ENCODE data around the gene SDCBP2. TPM values are rescaled to one million over a fixed set of nuclear protein-coding genes. Genes with fewer than 3 reads are reported as not detected.

SDCBP2 gene
- total RNA-seq, 2 experiments from 2014 or later = 3.3 to 3.9 TPM

DNA sequence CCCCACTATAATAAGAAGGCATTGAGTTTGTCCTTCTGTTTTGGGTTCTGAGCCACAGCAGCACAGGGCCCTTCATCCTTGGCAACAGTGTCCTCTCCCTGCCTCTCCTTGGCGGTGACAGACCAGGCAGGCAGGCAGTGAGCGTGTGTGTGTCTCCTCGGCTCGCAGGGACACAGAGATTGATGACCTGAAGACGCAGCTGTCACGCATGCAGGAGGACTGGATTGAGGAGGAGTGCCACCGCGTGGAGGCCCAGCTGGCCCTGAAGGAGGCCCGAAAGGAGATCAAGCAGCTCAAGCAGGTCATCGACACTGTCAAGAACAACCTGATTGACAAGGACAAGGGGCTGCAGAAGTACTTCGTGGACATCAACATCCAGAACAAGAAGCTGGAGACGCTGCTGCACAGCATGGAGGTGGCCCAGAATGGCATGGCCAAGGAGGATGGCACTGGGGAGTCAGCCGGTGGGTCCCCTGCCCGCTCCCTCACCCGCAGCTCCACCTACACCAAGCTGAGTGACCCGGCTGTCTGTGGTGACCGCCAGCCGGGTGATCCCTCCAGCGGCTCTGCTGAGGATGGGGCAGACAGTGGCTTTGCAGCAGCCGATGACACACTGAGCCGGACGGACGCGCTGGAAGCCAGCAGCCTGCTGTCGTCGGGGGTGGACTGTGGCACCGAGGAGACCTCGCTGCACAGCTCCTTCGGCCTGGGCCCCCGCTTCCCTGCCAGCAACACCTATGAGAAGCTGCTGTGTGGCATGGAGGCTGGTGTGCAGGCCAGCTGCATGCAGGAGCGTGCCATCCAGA lies 24.0 kb downstream of the SDCBP2 start:
- Mint-ChIP-seq H3K27me3 (no peaks in the 10 kb centered on the region), H3K27ac (no peak overlapping the region), H3K36me3 (peaks cover 2% of the 10 kb centered on the region), H3K4me1 (peaks cover 13% of the 10 kb centered on the region), H3K9me3 (no peaks in the 10 kb centered on the region), H3K4me3 (no peak overlapping the region)
- no peak for DNase-seq

DNA sequence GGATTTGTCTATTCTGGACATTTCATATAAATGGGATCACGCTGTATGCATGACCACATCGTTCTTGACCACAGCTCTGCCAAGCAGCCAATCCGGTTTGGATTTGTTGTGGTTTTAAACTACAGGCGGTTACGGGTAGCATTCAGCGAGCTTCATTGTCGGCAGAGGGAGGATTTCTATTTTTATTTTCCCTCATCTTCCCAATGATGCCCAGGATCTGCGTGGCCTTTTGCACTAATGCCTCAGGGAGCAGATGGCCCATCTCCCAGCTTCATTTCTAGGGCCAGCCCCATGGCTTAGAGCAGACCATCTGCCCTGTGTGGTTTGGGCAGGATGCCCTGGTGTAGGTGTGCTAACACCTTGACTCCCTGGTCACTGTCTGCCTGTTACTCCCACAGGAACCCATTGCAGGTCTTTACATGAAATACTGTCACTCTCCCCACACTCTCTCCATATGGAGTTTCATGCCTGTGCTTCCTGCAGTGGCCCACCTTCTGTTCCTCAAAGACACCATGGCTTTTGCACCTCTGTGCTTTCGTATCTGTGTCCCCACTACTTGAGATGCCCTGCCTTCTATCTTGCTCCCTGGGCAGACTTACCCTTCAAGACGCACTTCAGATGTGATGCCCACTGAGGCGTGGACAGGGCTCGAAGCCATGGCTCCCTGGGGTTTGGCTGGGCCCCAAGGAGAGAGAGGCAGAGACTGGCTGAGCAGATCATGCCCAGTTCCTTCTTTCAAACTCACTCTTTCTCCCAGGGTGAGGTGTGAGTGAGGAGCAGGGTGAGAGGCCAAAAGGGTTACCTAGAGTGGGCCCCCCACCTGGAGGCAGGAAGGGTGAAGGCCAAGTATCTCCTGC lies 26.0 kb downstream of the SDCBP2 start:
- no peak overlapping the region for H3K4me3 Mint-ChIP-seq
- no peaks in the 10 kb centered on the region for H3K9me3 Mint-ChIP-seq
- H3K27me3 Mint-ChIP-seq = no peaks in the 10 kb centered on the region
- H3K27ac Mint-ChIP-seq = no peak overlapping the region
- peaks cover 2% of the 10 kb centered on the region for H3K36me3 Mint-ChIP-seq
- H3K4me1 Mint-ChIP-seq = peaks cover 23% of the 10 kb centered on the region
- no peak for DNase-seq

DNA sequence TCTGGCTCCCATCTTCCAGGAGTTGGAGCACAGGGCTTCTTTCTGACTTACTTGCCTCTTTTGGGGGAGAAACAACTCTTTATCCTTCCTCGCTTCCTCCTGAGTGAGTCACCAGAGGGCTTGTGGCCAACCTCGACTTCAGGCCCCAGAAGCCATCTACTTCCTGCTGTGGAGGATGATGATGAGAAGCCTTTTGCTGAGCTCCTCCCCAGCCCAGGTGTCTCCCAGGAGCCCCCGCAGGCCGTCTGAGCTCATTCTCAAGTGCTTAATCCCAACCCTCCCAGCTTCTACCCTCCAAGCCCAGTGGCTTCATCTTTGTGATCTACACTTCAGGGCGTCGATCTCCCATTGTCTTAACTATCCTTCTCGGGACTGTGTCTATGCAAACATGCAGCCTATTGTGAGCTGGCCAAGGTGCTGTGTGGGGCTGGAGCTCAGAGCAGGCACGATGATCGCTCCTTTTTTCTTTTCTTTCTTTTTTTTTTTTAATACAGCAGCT lies 27.9 kb downstream of the SDCBP2 start:
- DNase-seq = peak; percentile 69
- Mint-ChIP-seq H3K27ac (peak overlapping the region; percentile 96), H3K9me3 (no peaks in the 10 kb centered on the region), H3K4me3 (peak overlapping the region; percentile 78), H3K4me1 (peaks cover 31% of the 10 kb centered on the region), H3K36me3 (peaks cover 4% of the 10 kb centered on the region), H3K27me3 (no peaks in the 10 kb centered on the region)

DNA sequence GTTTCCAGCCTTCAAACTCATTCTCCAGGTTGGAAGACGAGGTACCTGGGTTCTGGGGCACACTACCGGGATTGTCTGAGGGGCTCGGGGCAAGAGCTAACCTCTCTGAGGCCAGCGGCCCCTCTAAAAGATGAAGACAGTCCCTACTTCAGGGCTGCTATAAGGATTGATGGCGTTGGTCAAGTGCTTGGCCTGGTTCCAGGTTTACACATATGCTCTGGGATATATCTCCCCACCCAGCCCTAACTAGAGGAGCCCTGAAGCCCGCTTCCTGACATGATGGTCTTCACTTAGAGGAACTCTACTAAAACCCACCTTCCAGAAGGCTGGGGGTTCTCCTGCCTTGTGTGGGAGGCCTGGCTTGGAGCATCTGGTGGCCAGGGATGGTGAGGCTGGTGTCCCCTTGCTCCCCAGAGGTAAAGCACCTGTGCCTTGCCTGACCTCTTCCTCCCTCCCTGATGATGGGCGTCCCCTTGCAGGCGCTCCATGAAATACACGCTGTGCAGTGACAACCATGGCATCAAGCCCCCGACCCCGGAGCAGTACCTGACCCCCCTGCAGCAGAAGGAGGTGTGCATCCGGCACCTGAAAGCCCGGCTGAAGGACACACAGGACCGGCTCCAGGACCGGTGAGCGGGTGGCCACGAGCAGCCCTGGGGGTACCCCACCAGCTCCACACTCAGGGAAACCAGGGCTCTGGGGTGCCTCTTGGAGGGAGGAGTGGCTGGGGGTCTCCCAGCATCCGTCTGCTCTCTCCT lies 28.7 kb downstream of the SDCBP2 start:
- Mint-ChIP-seq H3K4me3 (peak overlapping the region; percentile 78), H3K27me3 (no peaks in the 10 kb centered on the region), H3K9me3 (no peaks in the 10 kb centered on the region), H3K36me3 (peaks cover 4% of the 10 kb centered on the region), H3K4me1 (peaks cover 31% of the 10 kb centered on the region), H3K27ac (peak overlapping the region; percentile 96)
- DNase-seq = no peak

DNA sequence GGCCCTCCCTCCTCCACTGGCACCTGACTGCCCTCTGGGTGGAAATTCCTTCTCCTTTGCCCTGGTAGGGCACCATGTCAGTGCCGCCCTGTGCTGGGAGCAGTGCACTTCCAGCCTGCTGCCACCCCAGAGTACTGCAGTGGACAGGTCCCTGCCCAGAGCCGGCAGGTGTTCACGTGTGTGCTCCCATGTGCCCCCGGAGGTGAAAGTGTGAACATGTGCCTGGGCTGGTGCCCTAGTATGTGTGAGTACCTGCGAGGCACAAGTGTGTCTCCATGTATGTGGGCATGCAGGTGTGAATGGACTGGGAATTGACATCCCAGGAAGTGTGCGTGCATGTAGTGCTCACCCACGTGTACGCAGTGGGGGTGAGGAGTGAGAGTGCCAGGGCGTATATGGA lies 29.4 kb downstream of the SDCBP2 start:
- Mint-ChIP-seq H3K4me3 (no peak overlapping the region), H3K4me1 (peaks cover 31% of the 10 kb centered on the region), H3K9me3 (no peaks in the 10 kb centered on the region), H3K27ac (peak overlapping the region; percentile 2), H3K27me3 (no peaks in the 10 kb centered on the region), H3K36me3 (peaks cover 4% of the 10 kb centered on the region)
- DNase-seq = peak; percentile 39

DNA sequence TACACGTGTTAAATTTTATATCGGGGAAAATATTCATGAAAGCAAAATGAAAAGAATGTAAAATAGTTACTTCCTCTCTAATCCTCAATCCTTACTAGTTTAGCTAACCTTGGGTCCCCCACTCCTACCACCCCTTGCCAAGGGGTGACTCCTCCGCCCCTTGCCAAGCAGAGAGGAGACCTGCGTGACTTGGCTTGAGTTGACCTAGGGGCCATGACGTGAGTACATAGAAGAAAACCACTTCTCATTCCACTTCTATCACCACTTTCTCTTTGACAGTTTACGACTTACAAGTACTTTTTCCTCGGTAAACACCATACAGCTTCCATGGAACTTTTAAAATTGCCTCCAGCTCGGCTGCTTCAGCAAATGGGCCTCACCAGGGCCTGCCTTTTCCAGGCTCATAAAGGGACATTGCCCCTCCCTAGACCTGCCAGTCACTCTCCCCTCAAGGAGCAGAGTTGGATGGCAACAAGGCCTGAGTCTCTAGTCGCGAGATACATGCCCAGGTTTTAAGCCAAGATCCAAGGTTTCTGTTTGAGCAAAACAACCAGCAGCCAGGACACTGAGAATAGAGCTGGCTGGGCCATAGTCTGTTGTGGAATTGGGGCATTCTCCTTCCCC lies 29.9 kb downstream of the SDCBP2 start:
- no peak overlapping the region for H3K27ac Mint-ChIP-seq
- H3K27me3 Mint-ChIP-seq = no peaks in the 10 kb centered on the region
- H3K9me3 Mint-ChIP-seq = no peaks in the 10 kb centered on the region
- no peak overlapping the region for H3K4me3 Mint-ChIP-seq
- peaks cover 4% of the 10 kb centered on the region for H3K36me3 Mint-ChIP-seq
- DNase-seq = no peak
- H3K4me1 Mint-ChIP-seq = peaks cover 31% of the 10 kb centered on the region

DNA sequence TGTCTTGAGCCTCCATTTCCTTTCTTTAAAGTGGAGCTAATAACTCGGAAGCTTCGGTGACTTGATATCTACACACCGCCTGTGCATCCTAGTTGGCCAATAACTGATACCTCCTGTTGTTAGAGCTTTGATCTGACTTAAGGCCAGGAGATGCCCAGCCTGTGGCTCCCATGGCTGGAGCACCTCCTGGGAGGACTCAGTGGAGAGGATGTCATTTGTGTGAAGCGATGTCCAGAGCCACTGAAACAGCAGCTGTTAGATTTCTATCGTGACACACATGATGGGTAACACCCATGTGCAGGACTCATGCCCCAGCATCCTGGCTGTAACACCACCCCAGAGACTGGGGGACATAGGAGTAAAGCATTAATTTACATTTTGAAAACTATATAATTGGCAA lies 30.8 kb downstream of the SDCBP2 start:
- H3K36me3 Mint-ChIP-seq = peaks cover 4% of the 10 kb centered on the region

DNA sequence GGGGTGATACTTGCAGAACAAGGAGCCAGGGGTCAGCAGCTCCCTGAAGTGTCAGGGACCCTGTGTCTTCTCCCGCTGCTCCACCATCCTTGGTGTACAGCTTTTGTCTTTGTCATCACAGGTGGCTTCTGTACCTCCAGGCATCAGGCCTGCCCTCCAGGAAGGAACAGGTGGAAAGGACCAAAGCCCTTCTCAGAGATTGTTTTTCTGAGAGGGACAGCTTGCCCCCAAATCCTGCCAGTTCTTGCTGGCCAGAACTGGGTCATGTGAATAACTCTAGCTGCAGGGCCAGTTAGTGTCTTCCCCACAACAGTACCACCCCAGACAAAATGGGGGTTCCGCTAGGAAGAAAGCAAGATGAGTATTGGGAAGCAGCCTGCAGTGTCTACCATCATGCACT lies 31.5 kb downstream of the SDCBP2 start:
- Mint-ChIP-seq H3K4me1 (peaks cover 34% of the 10 kb centered on the region), H3K4me3 (no peak overlapping the region), H3K36me3 (peaks cover 4% of the 10 kb centered on the region), H3K27me3 (no peaks in the 10 kb centered on the region), H3K27ac (no peak overlapping the region), H3K9me3 (no peaks in the 10 kb centered on the region)
- DNase-seq = no peak

More for the DNA sequence above, 30.8 kb downstream of the SDCBP2 start:
- Mint-ChIP-seq H3K27me3 (no peaks in the 10 kb centered on the region), H3K27ac (no peak overlapping the region), H3K4me3 (no peak overlapping the region), H3K4me1 (peaks cover 31% of the 10 kb centered on the region), H3K9me3 (no peaks in the 10 kb centered on the region)
- DNase-seq = no peak

DNA sequence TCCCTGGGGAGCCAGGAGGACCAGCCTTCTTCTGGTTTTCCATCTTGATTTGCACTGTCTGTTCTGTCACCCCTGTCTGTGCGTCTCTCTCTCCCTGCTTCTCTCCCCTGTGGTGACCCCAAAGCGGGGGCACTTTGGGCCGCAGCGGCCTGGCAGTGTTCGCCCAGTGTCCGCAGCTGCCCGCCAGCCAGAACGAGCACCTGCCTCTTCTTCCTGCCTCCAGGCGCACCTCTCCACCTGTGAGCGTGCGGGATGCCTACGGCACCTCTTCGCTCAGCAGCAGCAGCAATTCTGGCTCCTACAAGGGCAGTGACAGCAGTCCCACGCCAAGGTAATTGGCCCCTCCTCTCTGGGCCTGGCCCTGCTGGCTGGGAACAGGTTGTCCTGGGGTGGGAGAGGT lies 32.0 kb downstream of the SDCBP2 start:
- Mint-ChIP-seq H3K27ac (no peak overlapping the region), H3K4me3 (no peak overlapping the region), H3K4me1 (peaks cover 38% of the 10 kb centered on the region), H3K27me3 (no peaks in the 10 kb centered on the region), H3K9me3 (no peaks in the 10 kb centered on the region), H3K36me3 (peaks cover 4% of the 10 kb centered on the region)
- no peak for DNase-seq

DNA sequence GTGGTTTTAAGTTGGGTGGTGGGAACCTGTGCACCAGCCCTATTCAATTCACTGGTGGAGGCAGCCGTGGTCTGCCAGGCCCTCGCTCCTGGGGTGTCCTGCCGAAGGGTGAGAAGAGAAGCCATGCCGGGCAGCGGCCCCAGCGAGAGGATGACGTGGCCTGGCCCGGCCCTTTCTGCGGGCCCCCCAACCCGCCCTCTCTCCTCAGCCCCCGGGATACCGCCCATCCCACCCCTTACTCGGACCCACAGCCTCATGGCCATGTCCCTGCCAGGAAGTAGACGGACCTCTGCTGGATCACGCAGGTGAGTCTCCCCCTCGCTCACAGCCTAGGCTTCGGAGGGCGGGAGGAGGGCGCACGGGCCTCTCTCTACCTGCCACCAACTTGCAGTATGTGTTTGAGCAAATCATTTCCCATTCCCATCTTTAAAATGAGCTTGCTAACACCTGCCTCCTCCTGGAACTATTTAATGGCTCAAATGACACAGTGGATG lies 32.8 kb downstream of the SDCBP2 start:
- Mint-ChIP-seq H3K4me1 (peaks cover 41% of the 10 kb centered on the region), H3K9me3 (no peaks in the 10 kb centered on the region), H3K4me3 (no peak overlapping the region), H3K27me3 (no peaks in the 10 kb centered on the region), H3K27ac (no peak overlapping the region), H3K36me3 (peaks cover 4% of the 10 kb centered on the region)
- DNase-seq = no peak

DNA sequence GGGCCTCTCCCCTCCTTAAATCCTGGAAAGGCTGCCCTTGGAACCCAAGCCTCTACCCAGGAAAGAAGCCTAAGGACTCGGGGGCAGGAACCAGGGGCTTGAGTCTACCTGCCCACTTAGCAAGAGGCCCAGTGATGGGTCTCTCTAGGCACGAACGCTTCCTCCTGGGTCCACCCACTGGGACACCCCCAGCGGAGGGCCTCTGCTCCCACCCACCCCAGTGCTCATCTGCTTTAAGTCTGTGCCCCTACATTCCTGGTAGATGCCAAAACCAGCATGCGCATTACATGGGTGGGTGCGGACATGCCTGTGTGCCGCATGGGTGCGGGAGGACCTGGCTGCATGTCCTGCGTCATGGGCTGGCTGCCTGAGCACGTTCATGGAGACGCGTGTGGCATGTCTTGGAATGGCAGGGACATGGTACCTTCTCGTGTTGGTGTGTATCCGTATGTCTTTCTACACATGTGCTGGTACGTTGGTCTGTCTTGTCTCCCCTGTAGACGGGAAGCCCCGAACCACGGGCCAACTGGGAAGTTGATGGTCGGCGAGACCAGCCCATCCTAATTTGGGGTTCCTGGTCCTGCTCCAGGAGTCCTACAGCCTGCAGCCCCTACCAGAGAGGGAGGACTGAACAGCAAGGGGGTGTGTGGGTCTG lies 33.5 kb downstream of the SDCBP2 start:
- Mint-ChIP-seq H3K36me3 (peaks cover 2% of the 10 kb centered on the region), H3K4me3 (no peak overlapping the region), H3K27ac (no peak overlapping the region), H3K27me3 (no peaks in the 10 kb centered on the region), H3K9me3 (no peaks in the 10 kb centered on the region), H3K4me1 (peaks cover 39% of the 10 kb centered on the region)
- no peak for DNase-seq

DNA sequence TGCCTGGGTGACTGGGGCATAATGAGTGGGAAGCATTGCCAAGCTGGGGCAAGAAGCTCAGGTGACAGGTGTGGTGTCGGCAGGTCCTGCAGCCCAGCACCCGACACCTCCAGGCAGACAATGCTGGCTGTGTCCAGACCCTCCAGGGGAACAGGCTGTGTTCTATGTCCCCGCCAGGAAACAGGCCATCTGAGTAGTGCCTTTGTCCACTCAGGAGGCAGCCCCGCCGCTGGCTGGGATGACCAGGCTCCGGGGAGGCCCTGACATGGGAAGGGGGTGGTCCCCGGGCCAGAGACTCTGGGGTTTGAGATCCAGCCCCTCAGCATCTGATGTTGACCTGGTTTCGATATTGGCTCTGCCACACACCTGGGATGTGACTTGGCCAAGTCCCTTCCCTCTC lies 34.4 kb downstream of the SDCBP2 start:
- Mint-ChIP-seq H3K4me1 (peaks cover 30% of the 10 kb centered on the region), H3K4me3 (no peak overlapping the region), H3K36me3 (peaks cover 3% of the 10 kb centered on the region), H3K27ac (no peak overlapping the region), H3K27me3 (no peaks in the 10 kb centered on the region), H3K9me3 (no peaks in the 10 kb centered on the region)
- no peak for DNase-seq

DNA sequence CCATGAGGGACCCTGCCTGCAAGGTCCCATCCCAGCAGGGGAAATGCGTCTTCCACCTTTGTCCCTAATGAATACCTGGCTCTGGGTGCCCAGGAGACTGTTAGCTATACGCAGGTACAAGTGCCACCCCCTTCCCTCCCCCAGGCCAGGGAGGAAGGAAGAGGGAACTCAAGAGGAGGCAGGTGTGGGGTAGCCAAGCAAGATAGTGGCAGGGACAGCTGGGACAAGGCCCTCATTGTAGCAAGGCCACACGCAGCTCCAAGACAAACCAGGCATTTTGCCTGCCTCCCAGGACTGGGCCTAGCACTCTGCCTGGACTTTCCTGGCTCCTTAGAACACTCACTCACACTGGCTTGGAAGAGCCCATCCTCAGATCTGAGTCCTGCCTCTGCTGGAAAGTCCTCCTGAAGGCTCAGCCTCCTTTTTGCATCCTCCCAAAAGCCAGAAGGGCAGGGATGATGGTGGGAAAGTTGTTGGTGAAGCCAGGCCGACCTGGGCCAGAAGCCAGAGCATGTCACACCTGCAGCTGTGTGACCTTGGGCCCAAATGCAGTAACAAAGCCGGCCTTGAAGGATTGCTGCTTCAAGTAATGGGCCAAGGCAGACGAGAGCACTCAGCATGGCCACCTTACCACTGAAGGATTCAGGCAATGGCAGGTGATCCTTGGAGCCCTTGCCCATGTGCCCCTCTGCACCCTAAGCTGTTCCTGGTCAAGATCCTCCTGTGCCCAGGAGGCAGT lies 35.1 kb downstream of the SDCBP2 start:
- Mint-ChIP-seq H3K27ac (no peak overlapping the region), H3K4me3 (no peak overlapping the region), H3K36me3 (peaks cover 3% of the 10 kb centered on the region), H3K9me3 (no peaks in the 10 kb centered on the region), H3K4me1 (peaks cover 26% of the 10 kb centered on the region), H3K27me3 (no peaks in the 10 kb centered on the region)
- DNase-seq = no peak
